CD14-positive monocyte (primary cell): Measurements from ENCODE around the gene KLHDC7B. TPM values are rescaled to one million over a fixed set of nuclear protein-coding genes. Genes with fewer than 3 reads are reported as not detected.

Experiments used
- DNase-seq, 3 donors: peaks; one replicate each; pipeline ENCODE4 v3.0.0-alpha.2; 2011 to 2022
- H2AFZ ChIP-seq: 2 replicates; pipeline ENCODE4 v1.6.0; 2012; ENCODE audit warnings: mild to moderate bottlenecking, low read depth, low read length, inconsistent platforms; ENCODE audit not compliant: insufficient read depth, poor library complexity, severe bottlenecking
- H3K27ac ChIP-seq, 2 donors: 1 replicate in 1 of 2; 2 replicates in 1 of 2; pipeline ENCODE4 v1.5.1; 2012 to 2013; ENCODE audit warnings: low read length in 2 of 2, control low read depth in 1 of 2, inconsistent platforms in 1 of 2, low read depth in 1 of 2, mild to moderate bottlenecking in 1 of 2
- H3K27me3 ChIP-seq, 2 donors: one replicate each; pipeline versions ENCODE4 v1.6.0 to v1.6.1; 2011 to 2013; ENCODE audit warnings: low read length in 2 of 2; ENCODE audit not compliant: control insufficient read depth in 2 of 2, insufficient read depth in 2 of 2
- H3K36me3 ChIP-seq, 2 donors: replicated peaks in 1 of 2; 1 replicate in 1 of 2; 2 replicates in 1 of 2; pipeline versions ENCODE4 v1.5.1 to v1.6.1; 2012 to 2013; ENCODE audit warnings: low read length in 2 of 2, control low read depth in 1 of 2, inconsistent platforms in 1 of 2, mild to moderate bottlenecking in 1 of 2; ENCODE audit not compliant: insufficient read depth in 2 of 2, control insufficient read depth in 1 of 2
- H3K4me1 ChIP-seq, 2 donors: 1 replicate in 1 of 2; 2 replicates in 1 of 2; pipeline versions ENCODE4 v1.5.1 to v1.6.1; 2012 to 2013; ENCODE audit warnings: low read length in 2 of 2, control low read depth in 1 of 2, inconsistent platforms in 1 of 2, mild to moderate bottlenecking in 1 of 2, moderate library complexity in 1 of 2; ENCODE audit not compliant: insufficient read depth in 2 of 2, control insufficient read depth in 1 of 2
- H3K4me2 ChIP-seq: replicated peaks from 2 replicates; pipeline ENCODE3; 2012; ENCODE audit warnings: low read length, moderate library complexity, mild to moderate bottlenecking; ENCODE audit not compliant: poor library complexity, severe bottlenecking; ENCODE audit errors: extremely low read depth
- H3K4me3 ChIP-seq, 3 experiments: fragments of 200-600 bp in 1 of 3; sonication (generic) in 1 of 3; replicated peaks in 1 of 3; 1 replicate in 2 of 3; 2 replicates in 1 of 3; pipeline ENCODE4 v1.5.1; 2011 to 2013; ENCODE audit warnings: low read length in 3 of 3, mild to moderate bottlenecking in 3 of 3, control low read depth in 2 of 3, low read depth in 2 of 3, inconsistent platforms in 1 of 3, moderate library complexity in 1 of 3
- H3K79me2 ChIP-seq: 2 replicates; pipeline ENCODE4 v1.6.0; 2012; ENCODE audit warnings: mild to moderate bottlenecking, control low read depth, inconsistent platforms, low read length, moderate library complexity; ENCODE audit not compliant: insufficient read depth
- H3K9ac ChIP-seq: 2 replicates; pipeline ENCODE4 v1.6.0; 2017; ENCODE audit warnings: low read length, mild to moderate bottlenecking; ENCODE audit not compliant: insufficient read depth, poor library complexity, severe bottlenecking
- H3K9me3 ChIP-seq, 2 donors: replicated peaks in 1 of 2; 1 replicate in 1 of 2; 2 replicates in 1 of 2; pipeline versions ENCODE4 v1.5.1 to v1.6.1; 2012 to 2013; ENCODE audit warnings: low read length in 2 of 2, control low read depth in 1 of 2; ENCODE audit not compliant: control insufficient read depth in 1 of 2, insufficient read depth in 1 of 2
- H4K20me1 ChIP-seq: 2 replicates; pipeline ENCODE4 v1.6.0; 2012; ENCODE audit warnings: mild to moderate bottlenecking, low read length, control low read depth, moderate library complexity; ENCODE audit not compliant: insufficient read depth
- H3K27ac Mint-ChIP-seq, 7 donors: one replicate each; pipeline ENCODE4 v1.8.0; 2020; ENCODE audit warnings: mild to moderate bottlenecking in 7 of 7, mixed read lengths in 7 of 7, moderate library complexity in 6 of 7, inconsistent platforms in 2 of 7
- H3K27me3 Mint-ChIP-seq, 3 donors: one replicate each; pipeline ENCODE4 v1.8.0; 2021 to 2022; ENCODE audit warnings: low read depth in 3 of 3, mild to moderate bottlenecking in 3 of 3, mixed read lengths in 3 of 3, moderate library complexity in 3 of 3, inconsistent platforms in 1 of 3
- H3K36me3 Mint-ChIP-seq, 2 donors: one replicate each; pipeline ENCODE4 v1.8.0; 2020; ENCODE audit warnings: mixed read lengths in 2 of 2, inconsistent platforms in 1 of 2, mild to moderate bottlenecking in 1 of 2
- H3K4me1 Mint-ChIP-seq: one replicate; pipeline ENCODE4 v1.8.0; 2020; ENCODE audit warnings: mild to moderate bottlenecking, mixed read lengths
- H3K4me3 Mint-ChIP-seq, 2 donors: one replicate each; pipeline ENCODE4 v1.8.0; 2020; ENCODE audit warnings: mild to moderate bottlenecking in 2 of 2, mixed read lengths in 2 of 2, moderate library complexity in 1 of 2
- H3K9me3 Mint-ChIP-seq, 7 donors: one replicate each; pipeline ENCODE4 v1.8.0; 2020 to 2022; ENCODE audit warnings: mixed read lengths in 7 of 7, mild to moderate bottlenecking in 6 of 7, moderate library complexity in 6 of 7, inconsistent platforms in 2 of 7
- CTCF ChIP-seq: fragments of 200-600 bp; IDR thresholded peaks from one replicate; pipeline ENCODE4 v1.8.0; 2022; ENCODE audit warnings: antibody characterized with exemption, mild to moderate bottlenecking
- WGBS: methylation state at CpG from one replicate; pipeline ENCODE4 v1.1.5; 2013; ENCODE audit warnings: missing lambda C conversion rate; ENCODE audit not compliant: insufficient coverage; 5-methylcytosine and 5-hydroxymethylcytosine counted together
- intact Hi-C, 2 donors: fragments of 100-400 bp; cut with micrococcal nuclease; formaldehyde crosslinking; loops; one replicate each; pipeline versions ENCODE4 v1.15.0 to v1.15.1; 2023
- polyA plus RNA-seq, 3 donors: library from polyadenylated mRNA; depleted of rRNA in 1 of 3; unstranded in 2 of 3; stranded (reverse) in 1 of 3; fragments of 300-500 nt in 2 of 3; fragments of >200 nt in 1 of 3; fragmentation: Illumina TruSeq in 2 of 3; gene quantifications; 1 replicate in 2 of 3; 2 replicates in 1 of 3; pipeline ENCODE4 v1.2.3, GENCODE V29; 2012 to 2021

The KLHDC7B gene
- polyA plus RNA-seq, 3 donors: 0.88 to 4.3 (median 1.4) TPM

- H3K36me3 ChIP-seq: peaks cover 0 to 44% of the 10 kb centered on the region in 2 donors
- peaks cover 38 to 55% of the 10 kb centered on the region in 2 donors for H3K36me3 Mint-ChIP-seq
- H3K27me3 ChIP-seq: no peaks in the 10 kb centered on the region
- TF ChIP-seq CTCF: no peak
- H4K20me1 ChIP-seq: peaks cover 37% of the 10 kb centered on the region
- H3K79me2 ChIP-seq: peaks cover 21% of the 10 kb centered on the region
- no peaks in the 10 kb centered on the region for H3K9me3 ChIP-seq
- peaks cover 28 to 43% of the 10 kb centered on the region in 2 donors for H3K4me1 ChIP-seq
- peak in 1 of 3 donors; percentile 2 for DNase-seq
- peak overlapping the region in 1 of 2 donors; percentile 60 for H3K4me3 Mint-ChIP-seq
- H3K9me3 Mint-ChIP-seq: no peaks in the 10 kb centered on the region
- H3K9ac ChIP-seq: no peak overlapping the region
- H3K27ac ChIP-seq: no peak overlapping the region
- 81% methylated on average over 7 of the region's 8 CpGs for WGBS
- H3K27ac Mint-ChIP-seq: no peak overlapping the region
- H3K4me1 Mint-ChIP-seq: peaks cover 39% of the 10 kb centered on the region
- peaks cover 2 to 8% (median 7%) of the 10 kb centered on the region in 3 donors for H3K27me3 Mint-ChIP-seq
- no peak overlapping the region for H2AFZ ChIP-seq
- intact Hi-C loops: loop anchor here in 1 of 2 donors (5.0 kb wide), 1 partner anchor 67 kb away; no protein-coding TSS in a partner anchor
- no peak overlapping the region for H3K4me3 ChIP-seq
- H3K4me2 ChIP-seq: no peak overlapping the region
These were observed 33.1 kb downstream of the KLHDC7B start for GRCh38 chr22:50578776-50579310.

- Mint-ChIP-seq H3K4me3 (no peak overlapping the region), H3K9me3 (no peaks in the 10 kb centered on the region), H3K27ac (no peak overlapping the region), H3K4me1 (peaks cover 40% of the 10 kb centered on the region), H3K36me3 (peaks cover 36 to 53% of the 10 kb centered on the region in 2 donors), H3K27me3 (peaks cover 2 to 12% (median 8%) of the 10 kb centered on the region in 3 donors)
- Histone ChIP-seq H2AFZ (no peak overlapping the region), H3K27ac (no peak overlapping the region), H3K4me2 (no peak overlapping the region), H3K9ac (no peak overlapping the region), H4K20me1 (peaks cover 37% of the 10 kb centered on the region), H3K9me3 (no peaks in the 10 kb centered on the region), H3K36me3 (peaks cover 0 to 44% of the 10 kb centered on the region in 2 donors), H3K4me3 (no peak overlapping the region), H3K27me3 (no peaks in the 10 kb centered on the region), H3K79me2 (peaks cover 21% of the 10 kb centered on the region), H3K4me1 (peaks cover 28 to 45% of the 10 kb centered on the region in 2 donors)
- TF ChIP-seq CTCF: no peak
- no CpG with 5 or more reads among the region's 4 CpGs for WGBS
- intact Hi-C loops: loop anchor here (5.0 kb wide), 5 partner anchors 32 to 72 kb away; partner anchors contain the start of genes SCO2 (in 2 of the 2), ARSA (in 1 of the 2), KLHDC7B (in 1 of the 2) and LMF2 (in 1 of the 2)
- no peak for DNase-seq
These were observed 34.1 kb downstream of the KLHDC7B start for GRCh38 chr22:50579752-50580151.
